ENCODE measurements around the gene RAB28. TPM values are rescaled to one million over a fixed set of nuclear protein-coding genes. Genes with fewer than 3 reads are reported as not detected.
A peak's percentile ranks its signal among the peaks of the same experiment; 100 is the strongest.

RAB28 gene
- total and polyA plus RNA-seq, 9 of the 15 experiments (the other 6 are each of a cell fraction or from before 2014, with no cell fraction given) = 6.7 to 40.4 (median 23.0) TPM

GRCh38 chr4:13368217-13368616 lies 115.9 kb downstream of the RAB28 start (continued):
- no peak for TF ChIP-seq ZNF77 (CRISPR knock-in tag; IDR thresholded peaks at IDR 0.05)
- TF ChIP-seq, protein P1, sequence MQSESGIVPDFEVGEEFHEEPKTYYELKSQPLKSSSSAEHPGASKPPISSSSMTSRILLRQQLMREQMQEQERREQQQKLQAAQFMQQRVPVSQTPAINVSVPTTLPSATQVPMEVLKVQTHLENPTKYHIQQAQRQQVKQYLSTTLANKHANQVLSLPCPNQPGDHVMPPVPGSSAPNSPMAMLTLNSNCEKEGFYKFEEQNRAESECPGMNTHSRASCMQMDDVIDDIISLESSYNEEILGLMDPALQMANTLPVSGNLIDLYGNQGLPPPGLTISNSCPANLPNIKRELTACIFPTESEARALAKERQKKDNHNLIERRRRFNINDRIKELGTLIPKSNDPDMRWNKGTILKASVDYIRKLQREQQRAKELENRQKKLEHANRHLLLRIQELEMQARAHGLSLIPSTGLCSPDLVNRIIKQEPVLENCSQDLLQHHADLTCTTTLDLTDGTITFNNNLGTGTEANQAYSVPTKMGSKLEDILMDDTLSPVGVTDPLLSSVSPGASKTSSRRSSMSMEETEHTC (IDR thresholded peaks at IDR 0.05) = no peak
- 0 out of 2 replicates have a peak, but pooled peaks have one; percentile 19 for TF ChIP-seq SMAD4 (CRISPR knock-in tag; conservative IDR thresholded peaks at IDR 0.05)
- no peak for TF ChIP-seq JUN (IDR thresholded peaks at IDR 0.05; ENCODE audit: borderline replicate concordance, low read depth, low read length)
- TF ChIP-seq JUN (CRISPR knock-in tag; IDR thresholded peaks at IDR 0.05; ENCODE audit: borderline replicate concordance) = no peak
- TF ChIP-seq CHD1 (IDR thresholded peaks at IDR 0.05; ENCODE audit: low read length) = no peak
- TF ChIP-seq ZNF324 (CRISPR knock-in tag; IDR thresholded peaks at IDR 0.05) = no peak
- TF ChIP-seq ZNF778 (CRISPR knock-in tag; IDR thresholded peaks at IDR 0.05) = no peak
- no peak for TF ChIP-seq RBBP5 (IDR thresholded peaks at IDR 0.05; ENCODE audit: borderline replicate concordance, insufficient read depth, low read length, poor library complexity, severe bottlenecking)
- no peak for TF ChIP-seq ZNF239 (CRISPR knock-in tag; IDR thresholded peaks at IDR 0.05)
- peak in 1 of 2 experiments; percentile 65; a peak in 2 of 4 replicates for TF ChIP-seq MAZ (CRISPR knock-in tag; conservative IDR thresholded peaks at IDR 0.05 in 1 of 2, IDR thresholded peaks at IDR 0.05 in 1 of 2)
- TF ChIP-seq ARID3B (CRISPR knock-in tag; IDR thresholded peaks at IDR 0.05; ENCODE audit: borderline replicate concordance) = no peak
- TF ChIP-seq MNT (conservative IDR thresholded peaks at IDR 0.05) = 0 out of 4 replicates have a peak, but pooled peaks have one; percentile 29 to 53
- peak; percentile 90 for TF ChIP-seq GATAD2A (IDR thresholded peaks at IDR 0.05)
- no peak for TF ChIP-seq SNIP1 (IDR thresholded peaks at IDR 0.05; ENCODE audit: low read depth)
- TF ChIP-seq, protein P2, sequence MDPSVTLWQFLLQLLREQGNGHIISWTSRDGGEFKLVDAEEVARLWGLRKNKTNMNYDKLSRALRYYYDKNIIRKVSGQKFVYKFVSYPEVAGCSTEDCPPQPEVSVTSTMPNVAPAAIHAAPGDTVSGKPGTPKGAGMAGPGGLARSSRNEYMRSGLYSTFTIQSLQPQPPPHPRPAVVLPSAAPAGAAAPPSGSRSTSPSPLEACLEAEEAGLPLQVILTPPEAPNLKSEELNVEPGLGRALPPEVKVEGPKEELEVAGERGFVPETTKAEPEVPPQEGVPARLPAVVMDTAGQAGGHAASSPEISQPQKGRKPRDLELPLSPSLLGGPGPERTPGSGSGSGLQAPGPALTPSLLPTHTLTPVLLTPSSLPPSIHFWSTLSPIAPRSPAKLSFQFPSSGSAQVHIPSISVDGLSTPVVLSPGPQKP (CRISPR knock-in tag; IDR thresholded peaks at IDR 0.05) = no peak
- TF ChIP-seq U2AF2 (optimal IDR thresholded peaks at IDR 0.05; ENCODE audit: low read depth, low read length) = no peak
- peak; percentile 54; the same call in 1 of the 2 replicates for TF ChIP-seq BRD4 (IDR thresholded peaks at IDR 0.05)
- no peak for TF ChIP-seq YBX1 (IDR thresholded peaks at IDR 0.05)
- TF ChIP-seq RHOXF2B (CRISPR knock-in tag; conservative IDR thresholded peaks at IDR 0.05) = no peak
- no peak for TF ChIP-seq CHD2 (IDR thresholded peaks at IDR 0.05; ENCODE audit: low read depth, low read length)
- TF ChIP-seq DNMT1 (IDR thresholded peaks at IDR 0.05) = no peak
